Neural progenitor cell (in vitro differentiated cells): ENCODE data around the gene PAEP. TPM values are rescaled to one million over a fixed set of nuclear protein-coding genes. Genes with fewer than 3 reads are reported as not detected.

Experiments
- DNase-seq: peaks from one replicate; pipeline ENCODE4 v3.0.0-alpha.2; 2016; ENCODE audit warnings: low spot score
- H2AFZ ChIP-seq: fragments of 200-600 bp; sonication (generic); replicated peaks from 2 replicates; pipeline ENCODE4 v1.6.1; 2016; ENCODE audit warnings: antibody characterized with exemption
- H3F3A ChIP-seq: fragments of 200-600 bp; sonication (generic); 2 replicates; pipeline ENCODE4 v1.6.1; 2016; ENCODE audit warnings: antibody characterized with exemption, low read depth
- H3K27ac ChIP-seq: fragments of 200-600 bp; sonication (generic); 2 replicates; pipeline ENCODE4 v1.5.1; 2016; ENCODE audit warnings: mild to moderate bottlenecking
- H3K27me3 ChIP-seq: fragments of 200-600 bp; sonication (generic); 2 replicates; pipeline ENCODE4 v1.6.1; 2016; ENCODE audit warnings: mild to moderate bottlenecking, moderate library complexity
- H3K36me3 ChIP-seq: fragments of 200-600 bp; sonication (generic); 2 replicates; pipeline ENCODE4 v1.5.1; 2016
- H3K4me1 ChIP-seq: fragments of 200-600 bp; sonication (generic); 2 replicates; pipeline ENCODE4 v1.6.1; 2016; ENCODE audit warnings: mixed run types
- H3K4me2 ChIP-seq: fragments of 200-600 bp; sonication (generic); 2 replicates; pipeline ENCODE4 v1.6.1; 2016
- H3K4me3 ChIP-seq: fragments of 200-600 bp; sonication (generic); 2 replicates; pipeline ENCODE4 v1.5.1; 2016
- H3K79me2 ChIP-seq: fragments of 200-600 bp; sonication (generic); 2 replicates; pipeline ENCODE4 v1.6.1; 2016; ENCODE audit warnings: low read depth
- H3K9ac ChIP-seq: fragments of 200-600 bp; sonication (generic); 2 replicates; pipeline ENCODE4 v1.6.1; 2016
- H3K9me3 ChIP-seq: fragments of 200-600 bp; sonication (generic); 2 replicates; pipeline ENCODE4 v1.5.1; 2016; ENCODE audit warnings: low read depth
- H4K20me1 ChIP-seq: fragments of 200-600 bp; sonication (generic); 2 replicates; pipeline ENCODE4 v1.6.1; 2016; ENCODE audit warnings: low read depth
- H3K27ac Mint-ChIP-seq: 3 replicates; pipeline ENCODE4 v1.8.0; 2021; ENCODE audit warnings: mixed read lengths
- H3K27me3 Mint-ChIP-seq: 2 replicates; pipeline ENCODE4 v1.8.0; 2022; ENCODE audit warnings: low read depth, mild to moderate bottlenecking, inconsistent platforms, moderate library complexity, mixed read lengths; ENCODE audit not compliant: insufficient read depth
- H3K36me3 Mint-ChIP-seq: 3 replicates; pipeline ENCODE4 v1.8.0; 2021; ENCODE audit warnings: mixed read lengths
- H3K4me1 Mint-ChIP-seq: 3 replicates; pipeline ENCODE4 v1.8.0; 2021; ENCODE audit warnings: mixed read lengths
- H3K4me3 Mint-ChIP-seq: 3 replicates; pipeline ENCODE4 v1.8.0; 2021; ENCODE audit warnings: mild to moderate bottlenecking, moderate library complexity, mixed read lengths
- H3K9me3 Mint-ChIP-seq: 3 replicates; pipeline ENCODE4 v1.8.0; 2020; ENCODE audit warnings: mixed read lengths
- CTCF ChIP-seq: fragments of 200-600 bp; sonication (generic); IDR thresholded peaks from 2 replicates; pipeline ENCODE4 v1.5.1; 2017; ENCODE audit warnings: antibody characterized with exemption, mild to moderate bottlenecking
- EZH2 ChIP-seq: fragments of 200-600 bp; sonication (generic); IDR thresholded peaks from 2 replicates; pipeline ENCODE4 v1.6.1; 2017; ENCODE audit warnings: antibody characterized with exemption, mild to moderate bottlenecking, moderate library complexity
- EZH2phosphoT487 ChIP-seq: fragments of 200-600 bp; sonication (generic); IDR thresholded peaks from 2 replicates; pipeline ENCODE4 v1.6.1; 2017; ENCODE audit warnings: antibody characterized with exemption
- total RNA-seq: library from RNA; depleted of rRNA; stranded (reverse); fragments of >200 nt; gene quantifications from 2 replicates; pipeline ENCODE4 v1.2.3, GENCODE V29; 2015; ENCODE audit warnings: low replicate concordance

Gene PAEP
- total RNA-seq, 1 donor from 2014 or later: not detected

GRCh38 chr9:135587658-135588057, 26.1 kb downstream of the PAEP start:
- H3K9ac ChIP-seq: no peak overlapping the region
- H3K27me3 ChIP-seq: no peaks in the 10 kb centered on the region
- H3K27me3 Mint-ChIP-seq: peaks cover 4% of the 10 kb centered on the region
- TF ChIP-seq EZH2phosphoT487 (no peak), CTCF (no peak), EZH2 (no peak)
- H2AFZ ChIP-seq: no peak overlapping the region
- H3K9me3 ChIP-seq: no peaks in the 10 kb centered on the region
- H3K4me1 Mint-ChIP-seq: peaks cover 2% of the 10 kb centered on the region
- no peak for DNase-seq
- H3K27ac ChIP-seq: no peak overlapping the region
- no peak overlapping the region for H3K4me3 Mint-ChIP-seq
- no peaks in the 10 kb centered on the region for H3K36me3 ChIP-seq
- no peaks in the 10 kb centered on the region for H4K20me1 ChIP-seq
- H3K79me2 ChIP-seq: no peaks in the 10 kb centered on the region
- H3F3A ChIP-seq: no peaks in the 10 kb centered on the region
- no peaks in the 10 kb centered on the region for H3K4me1 ChIP-seq
- no peaks in the 10 kb centered on the region for H3K9me3 Mint-ChIP-seq
- no peak overlapping the region for H3K4me3 ChIP-seq
- H3K4me2 ChIP-seq: no peak overlapping the region
- no peaks in the 10 kb centered on the region for H3K36me3 Mint-ChIP-seq
- no peak overlapping the region for H3K27ac Mint-ChIP-seq

GRCh38 chr9:135588371-135588770, 26.8 kb downstream of the PAEP start:
- Histone ChIP-seq H3K27me3 (no peaks in the 10 kb centered on the region), H3K79me2 (no peaks in the 10 kb centered on the region), H3K9me3 (no peaks in the 10 kb centered on the region)

GRCh38 chr9:135588886-135589595, 27.5 kb downstream of the PAEP start:
- no peak overlapping the region for H3K27ac Mint-ChIP-seq
- H3K4me3 Mint-ChIP-seq: no peak overlapping the region
- no peaks in the 10 kb centered on the region for H3K4me1 Mint-ChIP-seq
- H3K9me3 Mint-ChIP-seq: no peaks in the 10 kb centered on the region
- Histone ChIP-seq H3K27ac (no peak overlapping the region), H3K79me2 (no peaks in the 10 kb centered on the region), H3K9ac (no peak overlapping the region), H3K9me3 (no peaks in the 10 kb centered on the region), H3K36me3 (no peaks in the 10 kb centered on the region), H3F3A (no peaks in the 10 kb centered on the region), H3K4me3 (no peak overlapping the region), H4K20me1 (no peaks in the 10 kb centered on the region), H3K4me2 (no peak overlapping the region), H2AFZ (no peak overlapping the region), H3K4me1 (no peaks in the 10 kb centered on the region), H3K27me3 (no peaks in the 10 kb centered on the region)
- peaks cover 4% of the 10 kb centered on the region for H3K27me3 Mint-ChIP-seq
- no peaks in the 10 kb centered on the region for H3K36me3 Mint-ChIP-seq
- DNase-seq: no peak
- no peak for TF ChIP-seq CTCF
- no peak for TF ChIP-seq EZH2phosphoT487
- no peak for TF ChIP-seq EZH2

More at GRCh38 chr9:135588371-135588770, 26.8 kb downstream of the PAEP start:
- Histone ChIP-seq H3K36me3 (no peaks in the 10 kb centered on the region), H3K27ac (no peak overlapping the region), H3K4me3 (no peak overlapping the region), H3K4me1 (no peaks in the 10 kb centered on the region), H2AFZ (no peak overlapping the region), H3K9ac (no peak overlapping the region), H3K4me2 (no peak overlapping the region), H4K20me1 (no peaks in the 10 kb centered on the region), H3F3A (no peaks in the 10 kb centered on the region)
- Mint-ChIP-seq H3K27me3 (peaks cover 4% of the 10 kb centered on the region), H3K36me3 (no peaks in the 10 kb centered on the region), H3K4me3 (no peak overlapping the region), H3K27ac (no peak overlapping the region), H3K9me3 (no peaks in the 10 kb centered on the region), H3K4me1 (peaks cover 2% of the 10 kb centered on the region)
- DNase-seq: no peak
- TF ChIP-seq CTCF: no peak
